ENCODE measurements around the gene STRA6.

Gene STRA6

DNA sequence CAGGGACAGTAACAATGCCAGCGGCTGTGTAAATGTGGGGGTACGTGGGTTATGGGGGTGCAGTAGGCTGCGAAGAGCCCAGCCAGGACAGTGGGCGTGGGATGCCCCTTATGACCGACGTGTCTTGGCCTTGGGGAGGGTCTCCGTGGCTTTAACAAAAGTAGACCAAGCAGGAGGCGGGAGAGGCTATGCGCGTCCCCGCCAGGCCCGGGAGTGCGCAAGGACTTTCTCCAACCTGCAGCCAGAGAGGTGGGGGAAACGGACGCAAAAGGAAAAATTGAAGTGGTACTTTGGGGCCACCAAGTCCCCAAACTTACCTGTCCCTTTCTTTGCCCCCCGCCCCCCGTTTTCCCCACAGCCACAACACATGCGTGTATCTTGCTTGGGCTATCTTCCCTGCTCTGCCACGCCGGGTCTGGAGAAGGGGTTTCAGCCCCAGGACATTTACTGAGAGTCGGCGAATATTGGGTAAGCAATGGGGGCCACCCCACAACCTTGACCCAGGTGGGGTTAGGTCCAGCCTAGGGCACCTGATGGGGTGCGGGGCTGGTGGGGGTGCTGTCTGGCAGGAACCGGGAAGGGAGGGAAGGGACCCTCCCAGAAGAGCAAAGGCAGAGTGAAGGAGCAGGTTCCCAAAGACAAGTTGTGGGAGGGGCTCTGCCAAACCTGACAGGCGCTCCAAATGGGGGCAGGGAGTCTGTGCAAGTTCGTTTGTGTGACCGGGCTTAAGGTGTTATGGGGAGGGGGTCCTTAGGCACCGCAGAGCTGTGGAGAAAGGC lies 71.5 kb downstream of the STRA6 start:
- no peak for DNase-seq

- DNase-seq = no peak
These were observed 72.3 kb downstream of the STRA6 start, which contains the start of gene ISLR2 for GRCh38 chr15:74130155-74130848. Gene ISLR2, plus strand, starts transcription at chr15:74130586. Its CDS starts 2,169 bp downstream, at chr15:74132755.

DNA sequence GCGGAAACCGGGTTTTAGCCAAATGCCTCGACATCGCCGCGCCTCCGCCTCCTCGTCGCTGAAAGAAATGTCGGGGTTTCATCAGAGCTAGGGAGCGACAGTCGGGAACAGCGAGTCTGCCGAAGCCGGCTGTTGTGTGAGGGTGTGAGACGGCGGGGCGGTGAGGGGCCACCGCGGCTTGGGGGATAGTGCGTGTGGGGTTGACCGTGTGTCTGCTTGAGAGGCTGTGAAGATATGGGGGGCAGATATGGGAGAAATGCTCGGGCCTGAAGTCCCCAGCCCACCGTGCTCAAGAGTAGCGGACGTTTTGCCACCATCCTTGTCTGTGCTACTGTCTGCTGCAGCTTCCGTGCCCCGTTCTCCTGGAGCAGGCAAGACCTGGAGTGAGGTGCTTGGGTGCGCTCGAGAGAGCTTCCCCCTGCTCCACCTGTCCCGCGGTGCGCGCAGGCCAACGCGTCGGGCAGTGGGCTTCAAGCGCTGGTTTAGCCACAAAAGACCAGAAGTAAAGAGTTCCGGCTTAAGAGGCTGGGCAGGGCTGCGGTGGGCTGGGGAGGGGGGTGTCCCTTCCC lies 72.9 kb downstream of the STRA6 start:
- no peak for DNase-seq
